Measurements from ENCODE around the gene ARPC2. TPM values are rescaled to one million over a fixed set of nuclear protein-coding genes. Genes with fewer than 3 reads are reported as not detected.

ARPC2 gene
- total RNA-seq, 1 donor from 2014 or later: 243 TPM

DNA sequence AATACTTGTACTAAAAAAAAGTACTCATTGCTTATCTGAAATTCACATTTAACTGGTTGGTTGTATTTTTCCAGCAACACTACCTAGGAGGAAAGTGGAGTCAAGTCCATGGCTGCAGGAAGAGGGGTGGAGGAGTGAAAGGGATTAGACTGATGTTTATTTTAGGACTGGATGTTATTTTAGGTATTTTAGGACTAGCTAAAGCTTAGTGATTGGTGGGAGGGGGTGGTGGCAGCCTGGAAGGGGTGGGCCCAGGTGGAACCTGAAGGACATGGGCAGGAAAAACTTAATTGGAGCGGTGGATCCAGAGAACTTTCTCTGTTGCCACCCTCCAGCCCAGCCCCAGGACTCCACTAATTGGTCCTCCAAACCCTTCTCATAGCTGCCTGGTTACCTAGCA is 79.2 kb downstream of the ARPC2 start:
- intact Hi-C loops (cut with DNase I): no loop called here
- DNase-seq (ENCODE audit: low spot score) (no peak), ATAC-seq (no peak)

DNA sequence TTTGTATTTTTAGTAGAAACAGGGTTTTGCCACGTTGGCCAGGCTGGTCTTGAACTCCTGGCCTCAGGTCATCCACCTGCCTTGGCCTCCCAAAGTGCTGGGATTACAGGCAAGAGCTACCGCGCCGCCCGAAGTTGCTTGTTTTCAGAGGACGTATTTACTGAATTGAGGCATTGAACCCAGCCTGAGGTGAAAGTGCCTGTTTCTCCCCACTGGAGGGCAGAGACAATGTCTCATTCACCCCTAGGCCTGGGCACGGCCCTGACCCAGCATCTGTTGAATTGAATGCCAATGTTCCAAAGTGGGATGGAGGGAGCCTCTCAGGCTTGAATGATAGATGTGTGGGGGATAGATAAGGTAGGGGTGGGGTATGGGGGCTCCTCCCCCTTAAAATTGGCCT is 79.9 kb downstream of the ARPC2 start:
- ATAC-seq (no peak), DNase-seq (ENCODE audit: low spot score) (no peak)
- intact Hi-C loops (cut with DNase I): no loop called here

DNA sequence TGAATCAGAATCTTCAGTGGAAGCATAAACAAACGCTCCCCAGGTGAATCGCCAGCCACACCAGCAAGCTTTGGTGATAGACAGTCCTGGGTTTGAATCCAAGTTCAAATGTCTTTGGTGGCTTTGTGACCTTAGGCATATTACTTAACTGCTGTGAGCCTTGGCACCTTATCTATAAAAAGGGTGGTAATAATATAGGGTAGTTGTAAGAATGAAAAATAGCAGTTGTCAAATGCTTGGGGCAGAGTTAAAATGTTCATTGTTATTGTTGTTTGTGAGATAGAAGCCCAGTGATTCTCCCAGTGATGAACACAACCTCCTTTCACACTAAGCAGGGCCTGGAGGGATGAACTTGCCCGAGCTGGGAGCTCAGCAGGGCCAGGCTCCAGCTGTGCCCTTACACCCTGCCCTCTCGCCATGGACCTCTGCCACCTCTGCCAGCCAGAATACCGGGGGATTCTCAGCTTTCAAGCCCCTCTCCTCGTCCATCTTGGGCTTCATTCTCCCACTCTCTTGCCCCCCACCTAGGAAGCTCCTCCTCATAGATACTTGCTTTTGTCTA is 81.4 kb downstream of the ARPC2 start:
- ATAC-seq (no peak), DNase-seq (ENCODE audit: low spot score) (no peak)
- intact Hi-C loops (cut with DNase I): no loop called here

DNA sequence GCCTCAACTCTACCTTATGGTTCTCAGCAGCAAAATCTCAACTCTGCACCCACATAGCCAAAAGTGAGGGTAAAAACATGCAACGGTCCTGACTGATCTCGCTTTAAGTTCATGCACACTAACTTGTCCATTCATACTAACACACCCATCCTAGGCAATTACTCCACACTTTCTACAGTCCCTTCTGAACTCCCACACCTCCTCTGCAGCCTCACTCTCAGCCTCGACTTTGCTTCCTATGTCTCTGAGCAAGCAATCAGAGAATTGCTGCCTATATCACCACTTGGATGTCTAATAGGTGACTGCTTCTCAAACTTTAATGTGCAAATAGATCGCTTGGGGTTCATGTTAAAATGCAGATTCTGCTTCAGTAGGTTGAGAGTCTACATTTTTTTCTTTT is 83.2 kb downstream of the ARPC2 start:
- intact Hi-C loops (cut with DNase I): loop anchor here (10.0 kb wide), 1 partner anchor 165 kb away; no protein-coding TSS in a partner anchor
- ATAC-seq (no peak), DNase-seq (ENCODE audit: low spot score) (no peak)

GRCh38 chr2:218301176-218301819 is 84.3 kb downstream of the ARPC2 start:
- ATAC-seq (peak; percentile 83), DNase-seq (ENCODE audit: low spot score) (peak; percentile 92)
- intact Hi-C loops (cut with DNase I): loop anchor here (10.0 kb wide), 1 partner anchor 164 kb away; no protein-coding TSS in a partner anchor

Small RNAs within 50 kb of the gene (microRNA-seq; reads per million reads assigned to microRNA genes)
- 2.9 reads per million for gene MIR6513

Other genes with a start within 250 kb of the ARPC2 start
- gene TNS1, start 214.2 kb upstream of the ARPC2 start, total RNA-seq: 703 TPM
- 0.36 TPM for gene RUFY4, start 147.9 kb upstream of the ARPC2 start, total RNA-seq
- gene CXCR2, start 91.2 kb upstream of the ARPC2 start, total RNA-seq: 9.1 TPM
- gene CXCR1, start 50.2 kb upstream of the ARPC2 start, total RNA-seq: 4.9 TPM
- 0.94 TPM for gene GPBAR1, start 43.8 kb downstream of the ARPC2 start, total RNA-seq
- gene AAMP, start 52.9 kb downstream of the ARPC2 start, total RNA-seq: 59.9 TPM
- gene PNKD, start 53.3 kb downstream of the ARPC2 start, total RNA-seq: 56.3 TPM
- gene TMBIM1, start 75.3 kb downstream of the ARPC2 start, total RNA-seq: 211 TPM
- not detected for gene CATIP, start 139.7 kb downstream of the ARPC2 start, total RNA-seq
- 36.6 TPM for gene SLC11A1, start 165.1 kb downstream of the ARPC2 start, total RNA-seq
- gene CTDSP1, start 182.7 kb downstream of the ARPC2 start, total RNA-seq: 148 TPM
- not detected for gene VIL1, start 201.9 kb downstream of the ARPC2 start, total RNA-seq

Data from sciatic nerve (tissue), 2 donors.